Measurements from ENCODE around the gene HOXD12.
A peak's percentile ranks its signal among the peaks of the same experiment; 100 is the strongest.

HOXD12 gene

GRCh38 chr2:176118601-176119339 lies 19.2 kb downstream of the HOXD12 start:
- DNase-seq (ENCODE audit: low spot score) = no peak

DNA sequence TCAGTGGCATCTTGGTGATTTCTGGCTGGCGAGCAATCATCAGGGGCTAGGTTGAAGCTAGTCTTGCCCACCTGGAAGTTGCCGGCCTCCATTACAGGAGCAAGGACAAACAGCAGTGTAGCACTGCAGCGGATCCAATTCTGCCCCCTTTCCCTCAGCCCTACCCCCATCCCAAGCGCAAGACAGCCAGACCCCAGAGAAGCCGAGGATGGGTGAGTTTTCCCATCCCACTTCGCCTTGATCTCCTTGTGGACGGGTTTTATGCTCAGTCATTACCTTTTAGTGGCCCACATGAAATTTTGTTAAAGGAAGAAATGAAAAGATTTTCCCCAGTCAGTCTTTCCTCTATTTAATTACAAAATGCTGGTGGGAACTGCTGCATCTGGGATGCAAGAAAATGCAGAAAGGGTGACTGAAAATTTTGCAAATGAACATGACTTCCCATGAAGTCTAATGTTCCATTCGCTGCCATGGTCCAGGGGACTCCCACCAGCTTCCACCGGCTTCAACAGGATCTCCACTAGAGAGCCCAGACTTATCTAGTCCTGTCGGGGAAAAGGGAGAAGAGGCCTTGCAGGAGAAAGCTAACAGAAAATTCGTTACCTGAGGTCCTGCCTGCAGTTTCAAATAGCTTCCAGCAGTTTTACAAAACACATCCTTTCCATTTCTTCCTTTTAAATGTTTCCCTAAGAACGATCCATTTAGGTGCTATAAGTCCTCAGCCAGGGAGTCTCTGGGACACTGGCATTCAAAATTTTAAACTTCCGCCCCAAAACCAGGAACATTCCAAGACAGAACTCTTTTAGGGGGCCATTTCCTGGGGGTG lies 21.0 kb downstream of the HOXD12 start:
- DNase-seq (ENCODE audit: low spot score) = no peak

- DNase-seq (ENCODE audit: low spot score) = no peak
Observed at GRCh38 chr2:176121190-176122051, 21.8 kb downstream of the HOXD12 start.

DNA sequence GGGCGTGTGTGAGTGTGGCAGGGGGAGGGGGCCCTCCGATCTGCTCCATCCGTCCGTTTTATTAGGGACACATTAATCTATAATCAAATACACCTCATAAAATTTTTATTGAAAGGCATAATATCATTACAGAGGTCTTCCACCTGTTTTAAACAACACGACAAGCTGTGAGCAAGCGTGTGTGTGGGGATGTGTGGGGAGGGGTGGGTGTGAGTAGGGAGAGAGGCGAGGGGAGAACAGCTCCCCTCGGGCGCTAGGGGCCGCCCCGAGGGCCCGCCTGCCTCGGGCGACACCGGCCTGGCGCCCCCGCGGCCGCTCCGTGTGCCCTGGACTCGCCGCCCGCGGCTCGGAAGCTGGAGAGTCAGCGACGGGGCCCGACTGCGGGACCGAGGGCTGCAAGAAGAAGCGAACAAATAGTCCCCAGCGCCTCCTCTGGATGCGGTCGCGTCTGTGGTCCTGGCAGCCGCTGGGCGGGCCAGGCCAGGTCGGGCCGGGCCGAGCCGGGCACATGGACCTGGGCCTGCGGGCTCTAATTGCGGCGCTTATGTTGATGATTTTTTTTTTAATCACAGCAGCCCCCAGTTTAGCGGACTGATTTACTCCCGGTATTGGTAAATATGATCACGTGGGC lies 22.6 kb downstream of the HOXD12 start:
- peak; percentile 54 for DNase-seq (ENCODE audit: low spot score)

DNA sequence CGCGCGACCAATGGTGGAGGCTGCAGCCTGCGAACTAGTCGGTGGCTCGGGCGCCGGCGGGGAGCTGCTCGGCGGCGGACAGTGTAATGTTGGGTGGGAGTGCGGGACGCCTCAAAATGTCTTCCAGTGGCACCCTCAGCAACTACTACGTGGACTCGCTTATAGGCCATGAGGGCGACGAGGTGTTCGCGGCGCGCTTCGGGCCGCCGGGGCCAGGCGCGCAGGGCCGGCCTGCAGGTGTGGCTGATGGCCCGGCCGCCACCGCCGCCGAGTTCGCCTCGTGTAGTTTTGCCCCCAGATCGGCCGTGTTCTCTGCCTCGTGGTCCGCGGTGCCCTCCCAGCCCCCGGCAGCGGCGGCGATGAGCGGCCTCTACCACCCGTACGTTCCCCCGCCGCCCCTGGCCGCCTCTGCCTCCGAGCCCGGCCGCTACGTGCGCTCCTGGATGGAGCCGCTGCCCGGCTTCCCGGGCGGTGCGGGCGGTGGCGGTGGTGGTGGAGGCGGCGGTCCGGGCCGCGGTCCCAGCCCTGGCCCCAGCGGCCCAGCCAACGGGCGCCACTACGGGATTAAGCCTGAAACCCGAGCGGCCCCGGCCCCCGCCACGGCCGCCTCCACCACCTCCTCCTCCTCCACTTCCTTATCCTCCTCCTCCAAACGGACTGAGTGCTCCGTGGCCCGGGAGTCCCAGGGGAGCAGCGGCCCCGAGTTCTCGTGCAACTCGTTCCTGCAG lies 23.3 kb downstream of the HOXD12 start, which contains the start of gene HOXD9:
HOXD9 (plus strand) TSS at position 37 of the 728 bp plus-strand sequence; CDS start at position 87, 50 bp downstream.
- peak; percentile 86 for DNase-seq (ENCODE audit: low spot score)

GRCh38 chr2:176123411-176124109 lies 24.0 kb downstream of the HOXD12 start:
- DNase-seq (ENCODE audit: low spot score) = no peak

GRCh38 chr2:176124110-176124946 lies 24.7 kb downstream of the HOXD12 start:
- DNase-seq (ENCODE audit: low spot score) = no peak

DNA sequence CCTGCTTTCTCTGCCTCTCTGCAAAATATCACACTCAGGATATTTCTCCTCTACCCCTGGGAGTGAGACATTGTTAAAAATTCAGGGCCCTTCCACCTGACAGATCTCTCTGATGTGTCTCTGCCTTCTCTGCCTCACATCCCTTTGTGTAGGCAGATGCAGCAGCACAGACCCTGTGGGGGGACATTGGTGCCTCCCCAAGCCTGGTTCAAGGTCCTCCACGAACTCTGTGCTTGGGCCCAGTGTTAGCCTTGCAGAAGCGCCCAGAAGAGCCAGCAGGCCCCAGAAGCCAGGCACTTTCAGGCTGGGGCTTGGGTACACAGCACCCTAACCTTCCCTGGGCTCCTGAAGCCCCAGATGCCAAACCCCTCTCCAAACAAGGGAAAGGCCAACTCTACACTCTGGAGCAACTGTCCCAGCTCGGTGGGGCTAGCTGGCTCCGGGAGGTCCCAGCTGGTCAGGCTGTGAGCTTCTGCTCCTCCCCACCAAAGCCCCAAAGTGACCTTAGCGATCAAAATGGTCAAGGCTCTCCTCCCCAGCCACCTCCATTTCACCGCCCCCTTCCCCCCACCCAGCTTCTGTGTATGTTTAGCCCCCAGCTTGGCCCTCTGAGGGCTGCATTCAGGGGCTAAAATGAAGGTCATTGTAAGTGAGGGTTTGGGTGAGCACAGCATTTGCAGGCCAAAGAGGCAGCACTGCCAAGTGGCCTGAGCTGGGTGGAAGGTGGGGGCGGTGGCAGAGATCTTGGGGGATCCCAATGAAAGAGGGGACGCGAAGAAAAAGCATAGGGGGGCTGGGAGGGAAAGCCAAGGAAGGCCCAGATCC lies 25.6 kb downstream of the HOXD12 start:
- no peak for DNase-seq (ENCODE audit: low spot score)

DNA sequence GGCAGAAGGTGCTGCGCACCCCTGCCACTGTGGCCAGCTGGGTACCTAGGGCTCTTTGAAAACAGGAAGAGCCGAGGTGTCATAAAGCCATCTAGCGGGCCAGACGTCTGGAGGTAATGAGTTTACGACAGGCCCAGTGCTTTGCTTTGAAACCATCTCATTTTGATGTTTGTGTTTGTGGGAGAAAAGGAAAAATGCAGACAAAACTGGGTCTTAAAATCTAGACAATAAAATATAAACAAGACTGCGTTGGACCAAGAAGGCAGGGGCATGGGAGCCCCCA lies 26.1 kb downstream of the HOXD12 start:
- no peak for DNase-seq (ENCODE audit: low spot score)

- peak; percentile 56 for DNase-seq (ENCODE audit: low spot score)
Observed at GRCh38 chr2:176126929-176127773, 27.6 kb downstream of the HOXD12 start.

GRCh38 chr2:176127774-176128072 lies 28.1 kb downstream of the HOXD12 start:
- DNase-seq (ENCODE audit: low spot score) = no peak

DNA sequence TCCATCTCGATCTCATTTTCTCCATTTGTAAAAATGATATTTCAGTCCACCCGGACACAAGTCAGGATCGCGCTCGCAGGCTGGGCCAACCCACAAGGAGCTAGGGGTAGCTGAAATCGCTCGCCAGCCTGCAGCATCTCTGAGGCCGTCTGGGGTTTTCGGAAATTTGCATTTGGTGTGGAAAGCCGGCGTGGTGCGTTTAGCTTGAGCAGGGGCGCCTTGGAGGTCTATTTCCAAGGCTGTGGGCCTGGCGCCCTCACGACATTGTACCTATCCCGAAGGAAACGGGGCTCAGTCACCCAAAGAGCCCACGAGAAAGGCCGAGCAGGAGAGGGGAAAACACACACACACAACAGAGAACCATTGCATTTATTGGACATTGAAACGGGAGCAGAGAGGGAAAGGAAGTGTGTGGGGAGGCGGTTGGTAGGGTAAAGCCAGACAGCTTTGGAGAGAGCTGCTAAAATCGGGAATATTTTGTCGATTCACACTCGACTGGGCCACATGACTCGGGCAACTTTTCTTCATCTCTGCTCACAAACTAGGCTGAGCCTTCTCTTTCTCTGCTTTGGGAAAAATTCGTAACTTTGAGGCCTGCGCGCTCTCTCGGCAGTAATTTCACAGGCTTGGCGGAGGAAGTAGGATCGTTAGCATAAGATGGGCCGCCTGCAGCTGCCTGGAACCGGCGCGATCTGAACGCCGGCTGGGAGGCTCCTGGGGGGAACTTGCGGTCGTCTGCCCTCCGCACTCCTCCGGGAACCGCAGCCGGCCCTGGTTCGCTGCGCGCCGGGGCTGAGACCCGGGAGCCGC lies 28.8 kb downstream of the HOXD12 start:
- DNase-seq (ENCODE audit: low spot score) = no peak

DNA sequence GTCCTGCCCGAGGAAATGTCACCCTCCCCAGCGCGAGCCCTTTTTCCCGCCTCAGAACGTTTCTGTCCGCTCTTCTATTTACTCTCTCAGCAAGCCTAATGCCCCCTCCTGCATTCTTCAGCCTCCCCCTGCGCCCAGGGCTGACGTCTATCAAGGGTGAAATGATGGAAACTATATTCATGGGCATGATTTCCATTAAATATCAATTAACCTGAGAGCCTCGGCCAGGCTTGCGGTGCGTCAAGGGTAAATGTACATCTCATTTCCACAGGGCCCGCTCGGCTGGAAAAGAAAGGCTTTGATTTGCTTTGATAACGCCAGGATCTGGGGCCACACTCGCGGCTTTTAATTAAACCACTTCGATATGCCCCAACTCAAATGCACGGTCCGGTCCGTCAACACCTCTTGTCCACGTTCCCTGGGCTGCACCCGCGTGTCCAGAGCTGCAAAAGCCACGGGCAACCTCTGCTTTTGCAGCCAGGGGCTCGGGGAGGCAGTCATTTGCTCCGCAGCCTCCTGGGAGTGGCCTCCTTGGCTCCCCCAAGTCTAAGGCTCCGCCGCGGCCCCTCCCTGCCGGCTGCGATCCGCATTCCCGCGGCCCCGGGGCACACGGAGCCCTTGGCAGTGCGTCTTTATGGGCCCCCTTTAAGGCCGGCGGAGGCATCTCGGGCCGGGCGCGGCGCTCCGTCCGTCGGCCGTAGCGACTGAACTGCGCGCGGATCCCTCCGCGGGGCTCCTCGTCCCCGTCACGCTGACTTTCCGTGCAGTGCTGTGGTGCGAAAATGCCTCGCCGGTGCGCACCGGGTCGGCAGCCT lies 29.6 kb downstream of the HOXD12 start, which contains the start of gene HOXD8:
HOXD8 (plus strand) TSS at position 724 of the 815 bp plus-strand sequence. CDS start 662 bp downstream, outside the sequence.
- peak; percentile 71 for DNase-seq (ENCODE audit: low spot score)

DNA sequence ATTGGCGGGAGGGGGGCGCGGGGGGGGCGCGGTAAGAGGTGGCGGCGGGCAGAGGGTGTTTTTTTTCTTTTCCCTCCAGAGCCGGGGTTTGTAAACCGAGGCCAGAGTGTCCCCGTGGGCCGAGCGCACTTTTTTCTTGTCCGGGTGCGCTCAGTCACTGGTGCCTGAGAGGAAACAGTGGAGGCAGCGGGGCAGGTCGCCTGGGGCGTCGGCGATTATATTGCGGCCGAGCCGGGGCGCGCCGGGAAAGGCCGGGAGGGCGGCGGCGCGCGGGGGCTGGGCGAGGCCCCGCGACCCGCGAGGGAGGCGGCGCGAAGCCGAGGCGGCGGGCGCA lies 30.2 kb downstream of the HOXD12 start:
- DNase-seq (ENCODE audit: low spot score) = no peak

DNA sequence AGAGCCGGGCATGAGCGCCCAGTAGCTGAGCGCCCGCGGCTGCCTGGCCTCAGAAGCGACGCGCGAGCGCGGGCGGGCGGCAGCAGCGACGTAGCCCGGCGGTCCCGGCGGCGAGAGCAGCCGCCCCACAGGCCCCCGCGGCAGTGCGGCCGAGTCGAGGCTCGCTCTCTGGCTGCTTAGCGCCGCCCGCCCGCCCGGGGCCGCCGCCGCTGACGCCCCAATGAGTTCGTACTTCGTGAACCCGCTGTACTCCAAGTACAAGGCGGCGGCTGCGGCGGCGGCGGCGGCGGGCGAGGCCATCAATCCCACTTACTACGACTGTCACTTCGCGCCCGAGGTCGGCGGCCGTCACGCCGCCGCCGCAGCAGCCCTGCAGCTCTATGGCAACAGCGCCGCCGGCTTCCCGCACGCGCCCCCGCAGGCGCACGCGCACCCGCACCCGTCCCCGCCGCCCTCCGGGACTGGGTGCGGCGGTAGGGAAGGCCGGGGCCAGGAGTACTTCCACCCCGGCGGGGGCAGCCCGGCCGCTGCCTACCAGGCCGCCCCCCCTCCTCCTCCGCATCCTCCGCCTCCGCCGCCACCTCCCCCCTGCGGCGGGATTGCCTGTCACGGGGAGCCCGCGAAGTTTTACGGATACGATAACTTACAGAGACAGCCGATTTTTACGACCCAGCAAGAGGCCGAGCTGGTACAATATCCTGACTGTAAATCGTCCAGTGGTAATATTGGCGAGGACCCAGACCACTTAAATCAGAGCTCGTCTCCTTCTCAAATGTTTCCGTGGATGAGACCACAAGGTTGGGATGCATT lies 30.8 kb downstream of the HOXD12 start:
- peak; percentile 66 for DNase-seq (ENCODE audit: low spot score)
